ENCODE results near the gene BICC1.

The BICC1 gene

GRCh38 chr10:58647376-58648112 is 134.9 kb downstream of the BICC1 start:
- in situ Hi-C loops (cut with HindIII; ENCODE audit: low sequenced_read_pairs): no loop called here
- DNase-seq (ENCODE audit: low read depth): no peak
- no peak overlapping the region for H3K4me3 ChIP-seq (ENCODE audit: low read depth, low read length)
- TF ChIP-seq CTCF (IDR thresholded peaks at IDR 0.05; ENCODE audit: low read depth, low read length, missing control alignments): no peak

- in situ Hi-C loops (cut with HindIII; ENCODE audit: low sequenced_read_pairs): no loop called here
- no peak for DNase-seq (ENCODE audit: low read depth)
- H3K4me3 ChIP-seq (ENCODE audit: low read depth, low read length): no peak overlapping the region
- no peak for TF ChIP-seq CTCF (IDR thresholded peaks at IDR 0.05; ENCODE audit: low read depth, low read length, missing control alignments)
Measured at GRCh38 chr10:58648131-58648530, 135.5 kb downstream of the BICC1 start.

GRCh38 chr10:58651040-58651439 is 138.4 kb downstream of the BICC1 start:
- no peak for TF ChIP-seq CTCF (IDR thresholded peaks at IDR 0.05; ENCODE audit: low read depth, low read length, missing control alignments)
- in situ Hi-C loops (cut with HindIII; ENCODE audit: low sequenced_read_pairs): no loop called here
- H3K4me3 ChIP-seq (ENCODE audit: low read depth, low read length): no peak overlapping the region
- peak; percentile 71 for DNase-seq (ENCODE audit: low read depth)

GRCh38 chr10:58651742-58652141 is 139.1 kb downstream of the BICC1 start:
- in situ Hi-C loops (cut with HindIII; ENCODE audit: low sequenced_read_pairs): no loop called here
- H3K4me3 ChIP-seq (ENCODE audit: low read depth, low read length): no peak overlapping the region
- TF ChIP-seq CTCF (IDR thresholded peaks at IDR 0.05; ENCODE audit: low read depth, low read length, missing control alignments): no peak
- DNase-seq (ENCODE audit: low read depth): no peak

- in situ Hi-C loops (cut with HindIII; ENCODE audit: low sequenced_read_pairs): no loop called here
- no peak for TF ChIP-seq CTCF (IDR thresholded peaks at IDR 0.05; ENCODE audit: low read depth, low read length, missing control alignments)
Measured at GRCh38 chr10:58653139-58653538, 140.5 kb downstream of the BICC1 start.

GRCh38 chr10:58660575-58661255 is 148.0 kb downstream of the BICC1 start:
- DNase-seq (ENCODE audit: low read depth): no peak
- in situ Hi-C loops (cut with HindIII; ENCODE audit: low sequenced_read_pairs): no loop called here
- TF ChIP-seq CTCF (IDR thresholded peaks at IDR 0.05; ENCODE audit: low read depth, low read length, missing control alignments): no peak
- H3K4me3 ChIP-seq (ENCODE audit: low read depth, low read length): no peak overlapping the region

More at GRCh38 chr10:58653139-58653538, 140.5 kb downstream of the BICC1 start:
- no peak overlapping the region for H3K4me3 ChIP-seq (ENCODE audit: low read depth, low read length)
- DNase-seq (ENCODE audit: low read depth): no peak

Measured in astrocyte of the cerebellum (primary cell).